Measurements from ENCODE around the gene PPP1R14C. TPM values are rescaled to one million over a fixed set of nuclear protein-coding genes. Genes with fewer than 3 reads are reported as not detected.

The PPP1R14C gene
- total and polyA plus RNA-seq, 7 donors = 5.9 to 62.8 (median 22.5) TPM

GRCh38 chr6:150253489-150253888 is 110.6 kb downstream of the PPP1R14C start:
- peaks cover 75% of the 10 kb centered on the region for H3K4me1 ChIP-seq
- no peak for TF ChIP-seq CTCF (IDR thresholded peaks at IDR 0.05)
- 50 to 68% (median 65%) methylated on average over 3 of the region's 3 CpGs for WGBS, 3 donors

GRCh38 chr6:150254770-150255169 is 111.9 kb downstream of the PPP1R14C start:
- no peaks in the 10 kb centered on the region for H3K9me3 ChIP-seq
- intact Hi-C loops (cut with DNase I) = loop anchor here (5.0 kb wide), 3 partner anchors 52 to 73 kb away; no protein-coding TSS in a partner anchor
- no peak for TF ChIP-seq CTCF (IDR thresholded peaks at IDR 0.05)
- peaks cover 68% of the 10 kb centered on the region for H3K4me1 ChIP-seq
- H3K27me3 ChIP-seq (ENCODE audit: insufficient read depth in 3 of 3, low read length in 2 of 3) = no peaks in the 10 kb centered on the region
- ATAC-seq (peak; percentile 60 to 83 (median 62)), DNase-seq (no peak)
- 20 to 23% (median 22%) methylated on average over 4 of the region's 4 CpGs for WGBS, 3 donors
- H3K27ac ChIP-seq = peak overlapping the region; percentile 85
- no peaks in the 10 kb centered on the region for H3K36me3 ChIP-seq (ENCODE audit: insufficient read depth in 1 of 2, low read depth in 1 of 2)
- H3K4me3 ChIP-seq = no peak overlapping the region

More at GRCh38 chr6:150253489-150253888, 110.6 kb downstream of the PPP1R14C start:
- Histone ChIP-seq H3K4me3 (no peak overlapping the region), H3K27ac (peak overlapping the region; percentile 85), H3K36me3 (ENCODE audit: insufficient read depth in 1 of 2, low read depth in 1 of 2) (no peaks in the 10 kb centered on the region), H3K9me3 (no peaks in the 10 kb centered on the region), H3K27me3 (ENCODE audit: insufficient read depth in 3 of 3, low read length in 2 of 3) (no peaks in the 10 kb centered on the region)
- DNase-seq (no peak), ATAC-seq (no peak)
- intact Hi-C loops (cut with DNase I) = loop anchor here (5.0 kb wide), 2 partner anchors 51 to 74 kb away; no protein-coding TSS in a partner anchor

GRCh38 chr6:150255840-150256239 is 113.0 kb downstream of the PPP1R14C start:
- Histone ChIP-seq H3K36me3 (ENCODE audit: insufficient read depth in 1 of 2, low read depth in 1 of 2) (no peaks in the 10 kb centered on the region), H3K4me1 (peaks cover 58% of the 10 kb centered on the region), H3K27ac (peak overlapping the region; percentile 85), H3K27me3 (ENCODE audit: insufficient read depth in 3 of 3, low read length in 2 of 3) (no peaks in the 10 kb centered on the region), H3K9me3 (no peaks in the 10 kb centered on the region), H3K4me3 (no peak overlapping the region)
- DNase-seq (no peak), ATAC-seq (no peak)
- no peak for TF ChIP-seq CTCF (IDR thresholded peaks at IDR 0.05)
- WGBS, 3 donors = 79 to 88% (median 84%) methylated on average over 9 of the region's 9 CpGs
- intact Hi-C loops (cut with DNase I) = loop anchor here in 1 of 2 donors (5.0 kb wide), 1 partner anchor 66 kb away; no protein-coding TSS in a partner anchor

GRCh38 chr6:150256618-150257272 is 113.9 kb downstream of the PPP1R14C start:
- no peak for DNase-seq
- H3K27ac ChIP-seq = peak overlapping the region; percentile 85
- 70 to 84% (median 73%) methylated on average over 8 of the region's 8 CpGs for WGBS, 3 donors
- intact Hi-C loops (cut with DNase I) = loop anchor here in 1 of 2 donors (5.0 kb wide), 1 partner anchor 66 kb away; no protein-coding TSS in a partner anchor
- peak; percentile 33 to 63 (median 40) for ATAC-seq
- no peaks in the 10 kb centered on the region for H3K36me3 ChIP-seq (ENCODE audit: insufficient read depth in 1 of 2, low read depth in 1 of 2)
- H3K9me3 ChIP-seq = no peaks in the 10 kb centered on the region
- H3K27me3 ChIP-seq (ENCODE audit: insufficient read depth in 3 of 3, low read length in 2 of 3) = no peaks in the 10 kb centered on the region
- H3K4me1 ChIP-seq = peaks cover 52% of the 10 kb centered on the region
- no peak for TF ChIP-seq CTCF (IDR thresholded peaks at IDR 0.05)
- H3K4me3 ChIP-seq = no peak overlapping the region

Data from psoas muscle (tissue), 8 donors.